A549 (cell line): ENCODE measurements around the gene LILRB3.

ENCODE experiments used
- CTCF ChIP-seq: fragments of >200 bp; sonication (Bioruptor Twin); formaldehyde crosslinking; IDR thresholded peaks from 3 replicates; pipeline ENCODE4 v1.5.1; 2016
- POLR2A ChIP-seq: IDR thresholded peaks from 2 replicates; pipeline ENCODE4 v1.6.1; 2012; ENCODE audit warnings: mild to moderate bottlenecking, low read length
- RAD21 ChIP-seq, 2 experiments: fragments of >200 bp in 1 of 2; sonication (Bioruptor Twin) in 1 of 2; formaldehyde crosslinking in 1 of 2; IDR thresholded peaks in 1 of 2; conservative IDR thresholded peaks in 1 of 2; 2 replicates in 1 of 2; 3 replicates in 1 of 2; pipeline ENCODE4 v1.6.1; 2012 to 2018; ENCODE audit warnings: inconsistent platforms in 1 of 2
- RFX5 ChIP-seq: fragments of 450-650 bp; IDR thresholded peaks from 2 replicates; pipeline ENCODE4 v1.7.1; 2014; ENCODE audit warnings: antibody characterized with exemption, mild to moderate bottlenecking, moderate library complexity
- RNF2 ChIP-seq: fragments of 200-600 bp; sonication (generic); IDR thresholded peaks from 2 replicates; pipeline ENCODE4 v1.6.1; 2016; ENCODE audit warnings: low read depth, mild to moderate bottlenecking, antibody characterized with exemption, moderate library complexity, borderline replicate concordance
- SREBF2 ChIP-seq: fragments of 450-650 bp; IDR thresholded peaks from 2 replicates; pipeline ENCODE4 v1.6.1; 2014; ENCODE audit warnings: mild to moderate bottlenecking, moderate library complexity
- ZC3H11A ChIP-seq: fragments of 450-650 bp; IDR thresholded peaks from 2 replicates; pipeline ENCODE4 v1.6.1; 2014; ENCODE audit warnings: antibody characterized with exemption, mild to moderate bottlenecking
- TF ChIP-seq, protein P1 (sequence below): fragments of 200-600 bp; sonication (generic); IDR thresholded peaks from 2 replicates; pipeline ENCODE4 v1.6.1; 2016; ENCODE audit warnings: antibody characterized with exemption, mild to moderate bottlenecking, moderate library complexity

DNA sequence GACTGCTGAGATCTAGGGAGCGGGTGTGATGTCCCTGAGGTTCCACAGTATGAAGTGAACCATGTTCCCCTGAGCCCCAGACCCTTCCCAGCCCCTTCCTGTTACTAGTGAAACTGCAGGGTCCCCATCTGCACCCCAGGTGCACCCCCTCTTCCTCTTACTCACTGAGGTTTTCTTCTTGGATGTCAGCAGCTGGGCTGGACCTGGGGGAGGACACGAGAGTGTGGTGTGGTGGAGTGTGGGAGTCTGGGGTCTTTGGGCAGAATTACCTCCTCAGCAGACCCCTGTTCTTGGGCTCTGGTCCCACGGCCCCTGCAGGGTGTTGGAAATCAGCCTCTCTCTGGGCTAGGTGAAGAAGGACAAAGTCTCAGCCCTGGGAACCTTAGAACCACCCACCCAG lies 23.1 kb upstream of the LILRB3 start:
- TF ChIP-seq ZC3H11A: no peak
- no peak for TF ChIP-seq CTCF
- TF ChIP-seq, protein P1, sequence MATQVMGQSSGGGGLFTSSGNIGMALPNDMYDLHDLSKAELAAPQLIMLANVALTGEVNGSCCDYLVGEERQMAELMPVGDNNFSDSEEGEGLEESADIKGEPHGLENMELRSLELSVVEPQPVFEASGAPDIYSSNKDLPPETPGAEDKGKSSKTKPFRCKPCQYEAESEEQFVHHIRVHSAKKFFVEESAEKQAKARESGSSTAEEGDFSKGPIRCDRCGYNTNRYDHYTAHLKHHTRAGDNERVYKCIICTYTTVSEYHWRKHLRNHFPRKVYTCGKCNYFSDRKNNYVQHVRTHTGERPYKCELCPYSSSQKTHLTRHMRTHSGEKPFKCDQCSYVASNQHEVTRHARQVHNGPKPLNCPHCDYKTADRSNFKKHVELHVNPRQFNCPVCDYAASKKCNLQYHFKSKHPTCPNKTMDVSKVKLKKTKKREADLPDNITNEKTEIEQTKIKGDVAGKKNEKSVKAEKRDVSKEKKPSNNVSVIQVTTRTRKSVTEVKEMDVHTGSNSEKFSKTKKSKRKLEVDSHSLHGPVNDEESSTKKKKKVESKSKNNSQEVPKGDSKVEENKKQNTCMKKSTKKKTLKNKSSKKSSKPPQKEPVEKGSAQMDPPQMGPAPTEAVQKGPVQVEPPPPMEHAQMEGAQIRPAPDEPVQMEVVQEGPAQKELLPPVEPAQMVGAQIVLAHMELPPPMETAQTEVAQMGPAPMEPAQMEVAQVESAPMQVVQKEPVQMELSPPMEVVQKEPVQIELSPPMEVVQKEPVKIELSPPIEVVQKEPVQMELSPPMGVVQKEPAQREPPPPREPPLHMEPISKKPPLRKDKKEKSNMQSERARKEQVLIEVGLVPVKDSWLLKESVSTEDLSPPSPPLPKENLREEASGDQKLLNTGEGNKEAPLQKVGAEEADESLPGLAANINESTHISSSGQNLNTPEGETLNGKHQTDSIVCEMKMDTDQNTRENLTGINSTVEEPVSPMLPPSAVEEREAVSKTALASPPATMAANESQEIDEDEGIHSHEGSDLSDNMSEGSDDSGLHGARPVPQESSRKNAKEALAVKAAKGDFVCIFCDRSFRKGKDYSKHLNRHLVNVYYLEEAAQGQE: no peak
- no peak for TF ChIP-seq RAD21 (conservative IDR thresholded peaks at IDR 0.05 in 1 of 2, IDR thresholded peaks at IDR 0.05 in 1 of 2)
- TF ChIP-seq POLR2A: no peak
- no peak for TF ChIP-seq SREBF2
- no peak for TF ChIP-seq RNF2
- no peak for TF ChIP-seq RFX5
